ENCODE data around the gene TTLL10.

DNA sequence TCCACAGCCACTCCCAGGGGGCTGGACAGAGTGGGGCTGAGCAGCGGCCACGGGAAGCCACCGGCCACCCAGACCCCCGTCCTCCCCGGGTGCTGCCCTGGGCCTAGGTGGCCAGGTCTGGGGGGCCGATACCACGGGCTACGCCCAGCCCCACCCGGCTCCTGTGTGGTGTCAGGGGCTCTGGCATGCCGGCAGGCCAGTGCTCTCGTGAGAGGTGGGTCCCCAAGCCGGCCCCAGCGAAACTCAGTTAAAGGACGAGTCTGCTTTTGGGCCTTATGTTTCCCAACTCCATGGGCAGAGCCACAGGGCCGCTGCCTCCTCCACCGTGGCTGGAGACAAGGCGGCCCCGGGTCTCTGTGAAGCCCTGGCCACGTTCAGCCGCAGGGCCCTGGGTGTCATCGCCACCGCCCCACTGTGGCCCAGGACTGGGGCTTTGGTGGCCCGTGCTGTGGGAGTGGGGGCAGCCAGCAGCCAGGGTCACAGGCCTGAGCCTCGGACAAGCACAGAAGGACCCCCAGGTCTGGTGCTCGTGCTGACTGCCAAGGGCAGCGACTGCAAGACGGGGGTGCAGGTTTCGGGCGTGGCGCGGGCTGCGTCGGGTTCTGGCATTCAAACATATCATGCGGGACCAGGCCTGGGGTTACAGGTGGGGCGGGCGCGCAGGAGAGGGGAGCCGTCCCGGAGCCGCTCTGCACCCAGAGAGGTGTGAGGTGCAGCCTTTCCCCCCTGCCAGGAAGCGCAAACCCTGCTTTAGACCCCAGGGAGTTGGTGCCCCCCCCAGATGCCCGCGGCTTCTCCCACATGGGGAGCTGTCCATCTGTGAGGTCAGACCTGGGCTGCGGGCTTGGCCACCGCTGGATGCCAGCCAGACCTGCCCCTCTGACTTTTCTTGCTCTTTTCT lies 45.9 kb upstream of the TTLL10 start:
- TF ChIP-seq, protein P1, sequence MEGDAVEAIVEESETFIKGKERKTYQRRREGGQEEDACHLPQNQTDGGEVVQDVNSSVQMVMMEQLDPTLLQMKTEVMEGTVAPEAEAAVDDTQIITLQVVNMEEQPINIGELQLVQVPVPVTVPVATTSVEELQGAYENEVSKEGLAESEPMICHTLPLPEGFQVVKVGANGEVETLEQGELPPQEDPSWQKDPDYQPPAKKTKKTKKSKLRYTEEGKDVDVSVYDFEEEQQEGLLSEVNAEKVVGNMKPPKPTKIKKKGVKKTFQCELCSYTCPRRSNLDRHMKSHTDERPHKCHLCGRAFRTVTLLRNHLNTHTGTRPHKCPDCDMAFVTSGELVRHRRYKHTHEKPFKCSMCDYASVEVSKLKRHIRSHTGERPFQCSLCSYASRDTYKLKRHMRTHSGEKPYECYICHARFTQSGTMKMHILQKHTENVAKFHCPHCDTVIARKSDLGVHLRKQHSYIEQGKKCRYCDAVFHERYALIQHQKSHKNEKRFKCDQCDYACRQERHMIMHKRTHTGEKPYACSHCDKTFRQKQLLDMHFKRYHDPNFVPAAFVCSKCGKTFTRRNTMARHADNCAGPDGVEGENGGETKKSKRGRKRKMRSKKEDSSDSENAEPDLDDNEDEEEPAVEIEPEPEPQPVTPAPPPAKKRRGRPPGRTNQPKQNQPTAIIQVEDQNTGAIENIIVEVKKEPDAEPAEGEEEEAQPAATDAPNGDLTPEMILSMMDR (IDR thresholded peaks at IDR 0.05) = no peak
- no peak for TF ChIP-seq POLR2AphosphoS5 (IDR thresholded peaks at IDR 0.05)

Measured in transverse colon (tissue), 4 donors.